H1 (cell line): ENCODE data around the gene ARHGAP18. TPM values are rescaled to one million over a fixed set of nuclear protein-coding genes. Genes with fewer than 3 reads are reported as not detected.

ENCODE experiments used
- JUND ChIP-seq: IDR thresholded peaks from 2 replicates; pipeline ENCODE4 v1.6.1; 2011; ENCODE audit warnings: mild to moderate bottlenecking, improper control_type of control experiment, low read length
- NANOG ChIP-seq: IDR thresholded peaks from 2 replicates; pipeline ENCODE4 v1.6.1; 2011; ENCODE audit warnings: low read length, low read depth, mild to moderate bottlenecking, inconsistent platforms; ENCODE audit not compliant: insufficient read depth, poor library complexity, severe bottlenecking
- SIX5 ChIP-seq: IDR thresholded peaks from 2 replicates; pipeline ENCODE4 v1.6.1; 2011; ENCODE audit warnings: mild to moderate bottlenecking, low read depth, low read length
- TAF7 ChIP-seq: optimal IDR thresholded peaks from 2 replicates; pipeline ENCODE3; 2011; ENCODE audit warnings: low read depth, mild to moderate bottlenecking, inconsistent platforms, low read length, moderate library complexity, borderline replicate concordance
- TEAD4 ChIP-seq: IDR thresholded peaks from 2 replicates; pipeline ENCODE4 v1.6.1; 2012; ENCODE audit warnings: low read depth, low read length, inconsistent platforms, mixed read lengths
- polyA plus RNA-seq, 7 experiments: library from polyadenylated mRNA; depleted of rRNA in 3 of 7; stranded (reverse) in 5 of 7; unstranded in 2 of 7; fragments of >200 nt in 5 of 7; fragments of 200-250 nt in 2 of 7; gene quantifications; 1 replicate in 5 of 7; 2 replicates in 1 of 7; 4 replicates in 1 of 7; pipeline versions ENCODE4 v1.2.1 to v1.2.3, GENCODE V29; 2011 to 2013; ENCODE audit warnings: missing spikeins in 2 of 7, mixed read lengths in 2 of 7
- total RNA-seq: library from RNA; stranded (reverse); fragmentation: NEBNext Ultra II Directional; extraction: Animal tissue kit (Norgen Biotek cat#: 25700); gene quantifications from 2 replicates; pipeline ENCODE4 v1.2.1, GENCODE V29; 2021

The ARHGAP18 gene
- total and polyA plus RNA-seq, 2 of the 8 experiments (the other 6 are each of a cell fraction or from before 2014, with no cell fraction given) = 0.83 to 4.5 TPM

DNA sequence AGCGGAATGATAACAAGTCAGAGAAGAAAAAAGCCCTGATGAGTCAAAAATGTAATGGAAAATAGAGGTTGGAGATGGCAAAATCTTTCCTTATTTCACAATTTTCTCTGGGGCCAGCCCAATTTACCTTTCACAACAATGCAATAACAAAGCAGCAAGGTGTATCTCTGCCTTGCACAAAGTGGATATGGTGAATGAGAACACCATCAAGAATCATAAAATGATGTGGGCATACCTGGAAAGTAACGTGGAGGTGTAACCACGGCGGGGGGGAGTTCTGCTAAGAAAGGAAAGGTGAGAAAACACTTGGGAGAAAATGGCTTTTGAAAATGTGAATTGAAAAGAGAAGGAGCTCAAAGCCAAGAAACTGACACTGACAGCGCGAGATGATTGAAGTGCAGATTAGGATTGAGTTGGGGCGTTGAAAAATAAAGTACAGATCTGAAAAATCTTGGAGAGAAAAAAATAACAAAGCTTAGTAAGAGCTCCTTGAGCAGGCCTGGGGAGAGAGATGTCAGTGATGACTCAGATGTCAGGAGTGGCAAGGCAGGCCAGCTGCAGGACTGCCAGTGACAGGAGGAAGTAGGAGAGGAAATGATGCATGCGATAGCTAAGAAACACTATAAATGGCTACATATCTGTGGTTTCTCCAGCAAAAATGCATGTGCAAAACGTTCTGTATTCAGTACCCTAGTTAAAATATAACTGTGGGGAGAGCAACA is 26.2 kb downstream of the ARHGAP18 start (continued):
- TF ChIP-seq SIX5 = no peak
- TF ChIP-seq TEAD4 = no peak
- no peak for TF ChIP-seq TAF7
- no peak for TF ChIP-seq JUND
- TF ChIP-seq NANOG = no peak
